ENCODE results near the gene FSTL5.

- TF ChIP-seq, protein P1, sequence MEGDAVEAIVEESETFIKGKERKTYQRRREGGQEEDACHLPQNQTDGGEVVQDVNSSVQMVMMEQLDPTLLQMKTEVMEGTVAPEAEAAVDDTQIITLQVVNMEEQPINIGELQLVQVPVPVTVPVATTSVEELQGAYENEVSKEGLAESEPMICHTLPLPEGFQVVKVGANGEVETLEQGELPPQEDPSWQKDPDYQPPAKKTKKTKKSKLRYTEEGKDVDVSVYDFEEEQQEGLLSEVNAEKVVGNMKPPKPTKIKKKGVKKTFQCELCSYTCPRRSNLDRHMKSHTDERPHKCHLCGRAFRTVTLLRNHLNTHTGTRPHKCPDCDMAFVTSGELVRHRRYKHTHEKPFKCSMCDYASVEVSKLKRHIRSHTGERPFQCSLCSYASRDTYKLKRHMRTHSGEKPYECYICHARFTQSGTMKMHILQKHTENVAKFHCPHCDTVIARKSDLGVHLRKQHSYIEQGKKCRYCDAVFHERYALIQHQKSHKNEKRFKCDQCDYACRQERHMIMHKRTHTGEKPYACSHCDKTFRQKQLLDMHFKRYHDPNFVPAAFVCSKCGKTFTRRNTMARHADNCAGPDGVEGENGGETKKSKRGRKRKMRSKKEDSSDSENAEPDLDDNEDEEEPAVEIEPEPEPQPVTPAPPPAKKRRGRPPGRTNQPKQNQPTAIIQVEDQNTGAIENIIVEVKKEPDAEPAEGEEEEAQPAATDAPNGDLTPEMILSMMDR (IDR thresholded peaks at IDR 0.05; ENCODE audit: low read depth, low read length, poor library complexity, severe bottlenecking) = no peak
- no peak for TF ChIP-seq EZH2phosphoT487 (IDR thresholded peaks at IDR 0.05; ENCODE audit: borderline replicate concordance, low read length)
These were observed 12.4 kb downstream of the FSTL5 start for GRCh38 chr4:162151386-162151785.

Data from DOHH2 (cell line).